ENCODE measurements around the gene PLCB4. TPM values are rescaled to one million over a fixed set of nuclear protein-coding genes. Genes with fewer than 3 reads are reported as not detected.

Gene PLCB4
- polyA plus RNA-seq, 1 of the 3 experiments (the other 2 are of a cell fraction) = 5.5 TPM

- no peaks in the 10 kb centered on the region for H3K79me2 ChIP-seq (ENCODE audit: insufficient read depth)
- ChIA-PET POLR2A (no interaction called here), CTCF (interaction anchor here (0.7 to 1.3 kb wide), 2 partner anchors 11 to 237 kb away, joined by 3 to 4 read pairs; no protein-coding TSS in a partner anchor)
- peaks cover 5% of the 10 kb centered on the region for H3F3A ChIP-seq (replicated peaks; ENCODE audit: insufficient read depth)
- no peaks in the 10 kb centered on the region for H3K27me3 ChIP-seq (ENCODE audit: insufficient read depth)
- H3K9me2 ChIP-seq = no peaks in the 10 kb centered on the region
- WGBS (ENCODE audit: low lambda C conversion rate) = 91% methylated on average over 1 of the region's 1 CpG
- H3K4me3 ChIP-seq (ENCODE audit: low read depth in 2 of 2, low read length in 1 of 2) = no peak overlapping the region
- no peak overlapping the region for H3K9ac ChIP-seq
- H2AFZ ChIP-seq (ENCODE audit: low read depth) = no peak overlapping the region
- no peaks in the 10 kb centered on the region for H3K36me3 ChIP-seq (replicated peaks in 1 of 2; ENCODE audit: control insufficient read depth in 1 of 2, insufficient read depth in 2 of 2, low read length in 1 of 2)
- TF ChIP-seq POLR2AphosphoS5 (IDR thresholded peaks at IDR 0.05; ENCODE audit: low read depth, low read length) (no peak), MEF2A (IDR thresholded peaks at IDR 0.05; ENCODE audit: borderline replicate concordance, low read depth) (no peak), RAD21 (IDR thresholded peaks at IDR 0.05; ENCODE audit: low read length) (no peak), RFX5 (IDR thresholded peaks at IDR 0.05; ENCODE audit: low read length) (no peak), TAF1 (IDR thresholded peaks at IDR 0.05; ENCODE audit: borderline replicate concordance, low read depth, low read length) (no peak), TCF12 (IDR thresholded peaks at IDR 0.05) (no peak), FOXJ3 (CRISPR knock-in tag; IDR thresholded peaks at IDR 0.05) (no peak), FOSL2 (IDR thresholded peaks at IDR 0.05; ENCODE audit: borderline replicate concordance, low read depth) (no peak), USF2 (IDR thresholded peaks at IDR 0.05; ENCODE audit: borderline replicate concordance, low read depth, low read length) (no peak), YY1 (IDR thresholded peaks at IDR 0.05; ENCODE audit: low read depth) (no peak), MXI1 (IDR thresholded peaks at IDR 0.05; ENCODE audit: low read depth, low read length) (no peak)
- peaks cover 7 to 9% of the 10 kb centered on the region in 2 experiments for H3K4me1 ChIP-seq (ENCODE audit: control insufficient read depth in 1 of 2, insufficient read depth in 2 of 2, low read depth in 1 of 2, low read length in 1 of 2)
- H3K27ac ChIP-seq (ENCODE audit: low read depth in 2 of 2, low read length in 1 of 2) = no peak overlapping the region
- DNase-seq = no peak
- no peak overlapping the region for H3K4me2 ChIP-seq
- H4K20me1 ChIP-seq (ENCODE audit: insufficient read depth) = no peaks in the 10 kb centered on the region
- no peaks in the 10 kb centered on the region for H3K9me3 ChIP-seq
Observed at GRCh38 chr20:9110365-9110764, 41.5 kb downstream of the PLCB4 start.

GRCh38 chr20:9110916-9111432 lies 42.1 kb downstream of the PLCB4 start:
- TF ChIP-seq SIN3A (IDR thresholded peaks at IDR 0.05; ENCODE audit: borderline replicate concordance, low read depth, low read length) = no peak
- no peak for TF ChIP-seq GABPA (IDR thresholded peaks at IDR 0.05; ENCODE audit: low read depth)
- H3K79me2 ChIP-seq (ENCODE audit: insufficient read depth) = no peaks in the 10 kb centered on the region
- H3K4me1 ChIP-seq (ENCODE audit: control insufficient read depth in 1 of 2, insufficient read depth in 2 of 2, low read depth in 1 of 2, low read length in 1 of 2) = peaks cover 7 to 9% of the 10 kb centered on the region in 2 experiments
- no peaks in the 10 kb centered on the region for H3K27me3 ChIP-seq (ENCODE audit: insufficient read depth)
- H4K20me1 ChIP-seq (ENCODE audit: insufficient read depth) = no peaks in the 10 kb centered on the region
- H3K9ac ChIP-seq = no peak overlapping the region
- ChIA-PET CTCF (interaction anchor here (0.7 to 1.3 kb wide), 3 partner anchors 10 to 257 kb away, joined by 3 to 4 read pairs (median 3); no protein-coding TSS in a partner anchor), POLR2A (no interaction called here)
- H3K4me2 ChIP-seq = no peak overlapping the region
- WGBS (ENCODE audit: low lambda C conversion rate) = 86% methylated on average over 3 of the region's 3 CpGs
- H3K4me3 ChIP-seq (ENCODE audit: low read depth in 2 of 2, low read length in 1 of 2) = no peak overlapping the region
- no peaks in the 10 kb centered on the region for H3K9me3 ChIP-seq
- no peak for DNase-seq
- no peaks in the 10 kb centered on the region for H3K9me2 ChIP-seq
- no peak overlapping the region for H2AFZ ChIP-seq (ENCODE audit: low read depth)
- peaks cover 5% of the 10 kb centered on the region for H3F3A ChIP-seq (replicated peaks; ENCODE audit: insufficient read depth)
- no peaks in the 10 kb centered on the region for H3K36me3 ChIP-seq (replicated peaks in 1 of 2; ENCODE audit: control insufficient read depth in 1 of 2, insufficient read depth in 2 of 2, low read length in 1 of 2)
- H3K27ac ChIP-seq (ENCODE audit: low read depth in 2 of 2, low read length in 1 of 2) = no peak overlapping the region

Measured in SK-N-SH (cell line).